HPDE6-E6E7 (cell line): ENCODE measurements around the gene GNAS-AS1.

ENCODE experiments used
- DNase-seq: peaks from one replicate; pipeline ENCODE4 v3.0.0; 2011; ENCODE audit warnings: missing footprints; ENCODE audit errors: extremely low spot score

Gene GNAS-AS1

GRCh38 chr20:58886546-58886945 lies 35.8 kb upstream of the GNAS-AS1 start:
- DNase-seq = no peak

DNA sequence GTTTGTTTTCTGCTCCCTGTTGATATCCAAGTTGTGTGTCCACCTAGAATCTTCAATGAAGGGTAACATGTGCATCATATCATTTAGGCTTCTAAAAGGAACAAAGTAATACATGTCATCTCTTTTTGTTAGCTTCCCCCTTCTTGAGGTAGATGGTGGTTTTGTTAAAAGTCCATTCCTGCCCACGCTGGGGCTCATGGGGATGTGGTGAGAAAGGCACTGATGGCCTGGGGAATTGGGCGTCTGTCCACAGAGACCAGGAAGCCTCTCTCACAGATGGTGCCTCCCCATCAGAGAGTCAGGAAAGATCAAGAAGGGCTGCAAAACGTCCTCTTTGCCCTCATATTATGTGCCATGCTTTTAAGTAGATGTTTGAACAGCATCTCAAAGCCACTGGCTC lies 34.3 kb upstream of the GNAS-AS1 start:
- no peak for DNase-seq

- DNase-seq = no peak
These were observed 32.6 kb upstream of the GNAS-AS1 start for GRCh38 chr20:58883241-58883691.

- DNase-seq = no peak
These were observed 32.0 kb upstream of the GNAS-AS1 start for GRCh38 chr20:58882704-58883089.

GRCh38 chr20:58880994-58881752 lies 30.5 kb upstream of the GNAS-AS1 start:
- no peak for DNase-seq

DNA sequence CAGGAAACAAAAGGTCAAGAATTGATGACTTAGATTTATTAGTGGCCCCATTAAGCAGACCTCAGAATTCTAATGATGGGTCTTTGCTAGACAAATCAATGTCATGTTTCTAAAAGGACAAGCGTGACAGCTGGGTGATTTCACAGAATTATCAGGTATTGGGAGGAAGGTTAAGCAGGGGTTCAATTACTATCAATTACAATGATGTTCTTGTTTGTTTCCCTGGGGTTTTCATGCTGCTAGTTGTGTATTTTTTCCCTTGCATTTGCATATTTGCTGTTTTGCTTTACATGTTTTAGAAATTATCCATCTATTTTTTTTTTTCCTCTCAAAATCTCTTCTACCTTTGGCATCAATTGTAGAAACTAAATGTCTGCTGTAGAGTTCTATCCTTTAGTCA lies 29.7 kb upstream of the GNAS-AS1 start:
- no peak for DNase-seq

GRCh38 chr20:58878399-58878798 lies 27.7 kb upstream of the GNAS-AS1 start:
- DNase-seq = no peak

DNA sequence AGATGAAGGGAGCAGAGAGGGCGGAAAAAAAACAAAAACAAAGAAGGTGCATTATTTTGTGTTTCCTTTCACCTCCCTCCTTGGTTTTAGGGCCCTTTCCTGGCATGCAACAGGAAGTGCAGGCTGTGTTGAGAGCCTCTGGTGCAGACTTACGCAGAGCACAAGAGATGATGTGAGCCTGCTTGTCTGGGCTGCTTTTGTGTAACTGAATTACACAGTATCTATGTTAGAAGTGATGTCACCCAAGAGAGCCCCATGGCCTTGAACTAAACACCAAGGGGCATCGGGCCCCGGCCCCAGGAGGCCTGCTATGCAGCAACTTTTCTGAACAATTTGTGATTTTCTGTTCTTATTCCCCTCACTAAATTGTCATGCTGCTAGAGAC lies 27.3 kb upstream of the GNAS-AS1 start:
- no peak for DNase-seq

GRCh38 chr20:58877050-58877975 lies 26.6 kb upstream of the GNAS-AS1 start:
- no peak for DNase-seq

DNA sequence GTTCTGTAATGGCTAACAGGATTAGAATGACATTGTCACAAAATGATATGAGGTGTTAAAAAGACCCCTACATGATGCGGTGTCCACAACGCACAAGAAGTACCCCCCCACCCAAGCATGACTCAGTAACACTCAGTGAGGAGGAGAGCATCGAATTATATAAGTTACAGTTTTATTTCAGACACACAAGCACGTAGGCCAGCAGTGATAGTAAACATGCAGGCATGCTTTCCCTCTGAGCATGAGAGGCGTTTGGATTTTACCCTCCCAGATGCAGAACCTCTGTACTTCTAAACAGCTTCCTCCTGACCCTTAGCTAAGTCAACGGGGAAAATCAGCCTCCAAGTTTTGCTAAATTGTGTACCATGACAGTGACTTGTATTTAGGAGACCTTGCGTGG lies 25.7 kb upstream of the GNAS-AS1 start:
- no peak for DNase-seq

DNA sequence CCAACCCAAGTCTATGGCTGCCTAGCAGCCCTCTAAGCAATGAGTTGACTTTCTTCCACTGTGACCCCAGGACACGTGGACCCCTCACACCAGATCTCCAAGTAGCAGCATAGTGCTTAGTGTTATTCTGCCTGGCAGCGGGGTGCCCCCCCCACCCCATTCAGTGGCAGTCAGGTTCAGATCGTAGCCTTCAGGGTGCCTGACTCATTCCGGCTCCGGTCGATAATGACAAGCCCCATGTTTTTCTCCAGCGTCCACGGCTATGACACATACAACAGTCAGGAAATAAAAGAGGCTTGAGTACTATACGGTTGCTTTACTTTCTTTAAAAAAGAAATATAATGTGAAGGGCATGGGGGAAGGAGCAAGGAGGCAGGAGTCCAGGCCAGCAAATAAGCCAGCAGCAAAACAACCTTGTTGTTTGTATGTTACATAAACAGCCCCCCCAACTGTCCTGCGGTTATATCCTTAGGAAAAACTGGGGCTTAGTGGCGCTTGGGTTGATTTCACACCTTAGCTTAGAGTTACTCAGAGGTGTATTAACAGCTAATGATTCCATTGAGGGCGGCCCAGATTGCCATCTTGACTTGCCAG lies 24.9 kb upstream of the GNAS-AS1 start:
- DNase-seq = peak; percentile 97

DNA sequence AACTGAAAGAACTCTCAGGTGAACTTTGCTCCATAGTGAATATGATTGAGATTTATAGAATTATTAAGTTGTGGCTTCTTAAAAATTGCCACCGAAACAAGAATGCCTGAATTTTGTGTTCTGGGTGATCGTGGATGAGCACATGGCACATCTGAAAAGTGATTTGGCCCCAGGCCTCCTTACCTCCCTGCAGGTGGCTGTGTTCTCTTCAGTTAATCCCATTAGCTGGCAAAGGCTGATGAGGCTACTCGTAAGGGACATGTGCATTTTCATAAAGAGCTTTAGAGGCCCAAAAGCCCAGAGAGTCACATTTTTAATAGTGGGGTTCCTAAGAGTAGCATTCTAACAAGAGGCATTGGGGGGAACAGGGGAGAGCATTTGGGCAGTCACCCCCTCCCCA lies 24.4 kb upstream of the GNAS-AS1 start:
- DNase-seq = no peak

DNA sequence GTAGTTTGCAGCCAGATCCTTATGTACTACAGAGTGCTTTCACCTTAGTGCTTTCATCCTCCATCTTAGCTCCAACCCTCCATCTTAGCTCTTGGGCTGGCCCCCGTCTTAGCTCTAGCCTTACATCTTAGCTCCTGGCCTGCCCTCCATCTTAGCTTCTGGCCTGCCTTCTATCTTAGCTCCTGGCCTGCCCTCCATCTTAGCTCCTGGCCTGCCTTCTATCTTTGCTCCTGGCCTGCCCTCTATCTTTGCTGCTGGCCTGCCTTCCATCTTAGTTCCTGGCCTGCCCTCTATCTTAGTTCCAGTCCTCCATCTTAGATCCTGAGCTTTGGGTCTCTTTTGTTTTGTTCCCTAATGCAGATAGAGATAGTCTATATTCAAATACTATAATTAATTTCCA lies 23.8 kb upstream of the GNAS-AS1 start:
- DNase-seq = no peak

- DNase-seq = no peak
These were observed 20.9 kb upstream of the GNAS-AS1 start for GRCh38 chr20:58871533-58872102.

GRCh38 chr20:58870293-58871014 lies 19.8 kb upstream of the GNAS-AS1 start:
- peak; percentile 92 for DNase-seq

DNA sequence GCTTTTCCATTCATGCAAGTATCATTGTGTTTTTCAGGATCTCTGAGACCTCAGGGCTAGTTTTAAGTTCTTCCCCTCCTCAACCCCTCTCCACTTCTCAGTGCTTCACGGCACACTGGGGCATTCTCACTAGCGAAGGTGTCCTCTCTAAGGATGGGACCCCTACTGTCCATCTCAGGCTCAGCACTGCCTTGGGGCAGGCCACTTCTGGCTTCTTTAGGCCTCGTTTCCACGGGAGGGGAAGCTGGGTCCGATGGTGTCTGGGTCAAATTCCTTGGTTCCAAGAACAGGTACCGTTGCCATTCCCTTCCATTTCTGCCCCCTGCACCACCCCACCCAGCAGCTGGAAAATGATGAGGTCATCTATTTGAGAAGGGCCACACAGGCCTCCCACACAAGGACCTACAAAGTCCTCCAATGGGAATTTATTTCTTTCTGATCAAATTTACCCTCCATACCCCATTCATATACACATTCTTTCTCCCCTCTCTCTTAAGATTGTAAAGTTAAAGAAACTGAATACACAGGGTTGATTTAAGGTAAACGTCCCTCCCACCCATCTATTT lies 19.0 kb upstream of the GNAS-AS1 start:
- DNase-seq = no peak

DNA sequence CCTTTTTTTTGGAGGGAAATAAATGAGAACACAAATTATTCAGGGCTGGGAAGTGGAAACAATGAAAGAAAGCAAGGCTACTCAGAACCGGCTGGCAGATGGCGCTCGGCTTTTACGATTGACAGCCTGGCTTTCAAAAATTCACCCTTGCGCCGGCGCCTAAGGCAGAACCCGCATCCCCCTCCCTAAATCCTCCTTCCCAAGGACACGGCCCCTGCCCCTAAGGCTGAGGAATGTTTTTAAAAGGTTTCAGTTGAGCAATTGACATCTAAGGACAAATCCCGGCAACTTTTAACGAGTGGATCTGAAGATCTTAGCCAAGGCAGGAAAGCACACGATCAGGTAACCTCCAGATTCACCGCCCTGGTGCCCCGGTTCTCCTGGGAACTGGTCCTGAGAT lies 18.1 kb upstream of the GNAS-AS1 start:
- no peak for DNase-seq

DNA sequence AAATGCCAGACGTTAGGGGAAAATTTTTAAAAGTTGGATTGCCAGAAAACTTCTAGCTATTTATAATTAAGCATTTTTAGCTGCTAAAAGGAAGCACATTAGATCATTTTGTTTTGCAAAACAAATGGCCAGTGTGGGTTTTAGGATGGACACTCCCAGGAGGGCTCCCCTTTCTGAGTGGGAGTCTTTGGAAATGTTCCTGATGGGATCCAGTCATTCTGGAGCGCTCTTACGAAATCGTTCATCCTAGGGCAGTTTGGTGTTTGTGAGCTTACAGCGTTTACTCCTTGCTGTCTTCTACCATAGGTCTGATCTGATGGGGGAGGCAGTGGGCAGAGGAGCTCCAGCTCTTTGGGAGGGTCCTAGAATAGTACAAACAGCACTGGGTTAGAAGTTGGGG lies 16.5 kb upstream of the GNAS-AS1 start:
- no peak for DNase-seq

- DNase-seq = no peak
These were observed 15.1 kb upstream of the GNAS-AS1 start for GRCh38 chr20:58865843-58866242.

- DNase-seq = no peak
These were observed 13.6 kb upstream of the GNAS-AS1 start for GRCh38 chr20:58864346-58864745.
